K562 (cell line): Measurements from ENCODE around the gene SLC7A6OS. TPM values are rescaled to one million over a fixed set of nuclear protein-coding genes. Genes with fewer than 3 reads are reported as not detected.

Experiments used
- ARID4B ChIP-seq: sonication (generic); formaldehyde crosslinking; IDR thresholded peaks from 2 replicates; pipeline ENCODE4 v1.8.0; 2022; ENCODE audit warnings: mild to moderate bottlenecking, missing genetic modification reagents
- ATF1 ChIP-seq, 2 experiments: fragments of 450-650 bp in 1 of 2; IDR thresholded peaks; 2 replicates each; pipeline ENCODE4 v1.6.1; 2016; ENCODE audit warnings: missing compliant biosample characterization in 1 of 2, missing genetic modification characterization in 1 of 2
- CREB1 ChIP-seq, 2 experiments: sonication (generic) in 1 of 2; formaldehyde crosslinking in 1 of 2; IDR thresholded peaks; 2 replicates each; pipeline versions ENCODE4 v1.6.1 to v1.8.0; 2012 to 2022; ENCODE audit warnings: inconsistent platforms in 1 of 2, mild to moderate bottlenecking in 1 of 2, missing genetic modification reagents in 1 of 2, moderate library complexity in 1 of 2
- HNRNPL ChIP-seq: fragments of 200-400 bp; formaldehyde crosslinking; IDR thresholded peaks from 2 replicates; pipeline ENCODE4 v1.6.1; 2017; ENCODE audit warnings: low read depth, mild to moderate bottlenecking, low read length
- IRF1 ChIP-seq: sonication (generic); formaldehyde crosslinking; IDR thresholded peaks from 2 replicates; pipeline ENCODE4 v1.8.0; 2022; ENCODE audit warnings: missing genetic modification reagents, mild to moderate bottlenecking, borderline replicate concordance
- MAX ChIP-seq: sonication (generic); formaldehyde crosslinking; IDR thresholded peaks from 2 replicates; pipeline ENCODE4 v1.9.0; 2022; ENCODE audit warnings: mild to moderate bottlenecking, missing genetic modification reagents
- NFIC ChIP-seq: fragments of 450-650 bp; IDR thresholded peaks from 2 replicates; pipeline ENCODE4 v1.6.1; 2017; ENCODE audit warnings: mild to moderate bottlenecking, inconsistent platforms
- RB1 ChIP-seq: fragments of 450-650 bp; IDR thresholded peaks from 2 replicates; pipeline ENCODE4 v1.6.1; 2017; ENCODE audit warnings: low read depth, mild to moderate bottlenecking
- RNF2 ChIP-seq: sonication (generic); IDR thresholded peaks from 2 replicates; pipeline ENCODE4 v1.6.1; 2016
- SIN3A ChIP-seq, 2 experiments: fragments of 150-350 bp in 1 of 2; IDR thresholded peaks; 2 replicates each; pipeline ENCODE4 v1.6.1; 2011 to 2016; ENCODE audit warnings: borderline replicate concordance in 2 of 2, low read depth in 2 of 2, low read length in 2 of 2, mild to moderate bottlenecking in 2 of 2, moderate library complexity in 2 of 2; ENCODE audit not compliant: control insufficient read depth in 1 of 2
- SNRNP70 ChIP-seq: fragments of 200-400 bp; formaldehyde crosslinking; optimal IDR thresholded peaks from 2 replicates; pipeline ENCODE3; 2017; ENCODE audit warnings: low read depth, low read length
- TRIM28 ChIP-seq: fragments of 450-650 bp; IDR thresholded peaks from 2 replicates; pipeline ENCODE4 v1.6.1; 2017
- ZC3H8 ChIP-seq: fragments of 450-650 bp; IDR thresholded peaks from 2 replicates; pipeline ENCODE4 v1.6.1; 2017
- ZNF24 ChIP-seq: fragments of 450-650 bp; IDR thresholded peaks from 2 replicates; pipeline ENCODE4 v1.6.1; 2016
- ZNF316 ChIP-seq: fragments of 450-650 bp; IDR thresholded peaks from 2 replicates; pipeline ENCODE4 v1.6.1; 2016
- ZNF395 ChIP-seq: fragments of 200-800 bp; sonication (Bioruptor generic); IDR thresholded peaks from 2 replicates; pipeline ENCODE4 v1.6.1; 2017; ENCODE audit warnings: missing genetic modification characterization, missing compliant biosample characterization
- polyA plus RNA-seq, 8 experiments: library from polyadenylated mRNA; depleted of rRNA in 4 of 8; stranded (reverse) in 5 of 8; unstranded in 3 of 8; fragments of >200 nt; fragmentation: Nextera tagmentation in 2 of 8; fragmentation: Illumina TruSeq in 1 of 8; extraction: Ambion mirVana in 2 of 8; extraction: Trizol in 1 of 8; gene quantifications; 2 replicates each; pipeline versions ENCODE4 v1.2.1 to v1.2.3, GENCODE V29; 2011 to 2014; ENCODE audit warnings: inconsistent platforms in 1 of 8, missing spikeins in 1 of 8
- total RNA-seq, 7 experiments: library from RNA; depleted of rRNA in 6 of 7; stranded (reverse); fragments of >200 nt in 6 of 7; fragmentation: Illumina TruSeq in 2 of 7; extraction: Trizol in 2 of 7; gene quantifications; 2 replicates each; pipeline versions ENCODE4 v1.2.1 to v1.2.3, GENCODE V29; 2011 to 2021; ENCODE audit warnings: low replicate concordance in 1 of 7

SLC7A6OS gene
- total and polyA plus RNA-seq, 9 of the 15 experiments (the other 6 are each of a cell fraction or from before 2014, with no cell fraction given): 2.7 to 23.6 (median 17.2) TPM

GRCh38 chr16:68264128-68265077, 46.3 kb downstream of the SLC7A6OS start, which contains the start of gene SLC7A6 (continued):
- TF ChIP-seq SNRNP70 (no peak), RNF2 (0 out of 2 replicates have a peak, but pooled peaks have one; percentile 30), ZC3H8 (no peak), MAX (CRISPR knock-in tag) (peak; percentile 71), RB1 (peak; percentile 80; the same call in 1 of the 2 replicates), TRIM28 (no peak; the same call in 1 of the 2 replicates), ATF1 (CRISPR knock-in tag; IDR thresholded peaks at IDR 0.05) (no peak), ATF1 (tag; IDR thresholded peaks at IDR 0.05) (peak; percentile 83), ZNF24 (peak; percentile 54; the same call in 1 of the 2 replicates), ARID4B (peak; percentile 83; the same call in 1 of the 2 replicates), CREB1 (IDR thresholded peaks at IDR 0.05) (peak; percentile 76), CREB1 (CRISPR knock-in tag; IDR thresholded peaks at IDR 0.05) (peak; percentile 56), NFIC (peak; percentile 42; the same call in 1 of the 2 replicates), ZNF395 (CRISPR knock-in tag) (peak; percentile 97), SIN3A (IDR thresholded peaks at IDR 0.05; ENCODE audit: borderline replicate concordance in 2 of 2, control insufficient read depth in 1 of 2, low read depth in 2 of 2, low read length in 2 of 2) (peak in 1 of 2 experiments; percentile 51; a peak in 2 of 4 replicates), ZNF316 (no peak), IRF1 (CRISPR knock-in tag) (peak; percentile 85; the same call in 1 of the 2 replicates), HNRNPL (0 out of 2 replicates have a peak, but pooled peaks have one; percentile 26)
